Stimulated activated CD4-positive, alpha-beta T cell treated with anti-CD3 and anti-CD28 coated beads, Interleukin-4, amount 100 ng/mL, for 4 hours (primary cell): ENCODE results near the gene PHOSPHO1.
"Not testable (repeated sequence)": the region's sequence is repeated elsewhere in the genome, so short reads cannot be mapped to it uniquely, and the experiment has no call there.

ENCODE experiments used
- DNase-seq, 2 experiments: peaks; one replicate each; pipeline ENCODE4 v3.0.0-alpha.2; 2020

Gene PHOSPHO1

GRCh38 chr17:49230636-49231562 lies at the start of gene PHOSPHO1:
TSS of gene PHOSPHO1 (minus strand) at chr17:49230787. CDS start at chr17:49226691, 4,096 bp downstream.
- peak; percentile 81 to 82 for DNase-seq

DNA sequence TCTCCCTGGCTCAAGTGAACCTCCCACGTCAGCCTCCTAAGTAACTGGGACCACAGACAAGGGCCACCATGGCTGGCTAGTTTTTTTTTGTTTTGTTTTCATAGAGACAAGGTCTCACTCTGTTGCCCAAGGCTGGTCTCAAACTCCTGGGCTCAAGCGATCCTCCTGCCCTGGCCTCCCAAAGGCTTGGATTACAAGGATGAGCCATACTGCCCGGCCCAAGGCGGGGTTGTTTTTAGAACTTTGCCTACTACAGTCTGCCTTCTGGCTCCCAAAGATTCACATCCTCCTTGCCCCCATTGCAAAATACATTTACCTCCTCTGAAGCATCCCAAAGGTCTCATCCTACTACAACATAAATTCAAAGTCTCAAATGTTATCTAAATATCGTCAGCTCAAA lies 49.5 kb upstream of the PHOSPHO1 start:
- DNase-seq: no peak

DNA sequence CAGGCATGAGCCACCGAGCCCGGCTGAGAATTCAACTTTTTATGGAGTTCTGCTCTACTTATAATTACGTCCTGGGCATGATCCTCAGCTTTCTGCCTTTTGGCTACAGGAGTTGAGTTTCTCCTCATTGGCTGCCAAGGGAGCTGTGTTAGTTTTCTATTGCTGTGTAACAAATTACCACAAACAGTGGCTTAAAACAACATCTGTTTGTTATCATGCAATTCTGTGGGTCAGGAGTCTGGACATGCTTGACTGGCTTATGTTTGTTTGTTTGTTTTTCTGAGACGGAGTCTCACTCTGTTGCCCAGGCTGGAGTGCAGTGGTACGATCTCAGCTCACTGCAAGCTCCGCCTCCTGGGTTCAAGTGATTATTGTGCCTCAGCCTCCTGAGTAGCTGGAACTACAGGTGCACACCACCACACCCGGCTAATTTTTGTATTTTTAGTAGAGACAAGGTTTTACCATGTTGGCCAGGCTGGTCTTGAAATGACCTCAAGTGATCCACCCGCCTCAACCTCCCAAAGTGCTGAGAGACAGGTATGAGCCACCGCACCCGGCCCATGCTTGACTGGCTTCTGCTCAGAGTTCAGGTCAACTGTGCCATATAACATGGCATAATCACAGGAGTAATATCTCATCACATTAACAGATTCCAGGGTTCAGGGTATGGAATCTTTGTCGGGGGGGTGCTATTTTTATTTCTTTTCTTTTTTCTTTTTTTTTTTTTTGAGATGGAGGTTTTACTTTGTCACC lies 48.9 kb upstream of the PHOSPHO1 start:
- DNase-seq: not testable (repeated sequence)

- no peak for DNase-seq
Measured at GRCh38 chr17:49278076-49278475, 47.5 kb upstream of the PHOSPHO1 start.

GRCh38 chr17:49277638-49278037 lies 47.1 kb upstream of the PHOSPHO1 start:
- no peak for DNase-seq

- DNase-seq: not testable (repeated sequence)
Measured at GRCh38 chr17:49275981-49276380, 45.4 kb upstream of the PHOSPHO1 start.

DNA sequence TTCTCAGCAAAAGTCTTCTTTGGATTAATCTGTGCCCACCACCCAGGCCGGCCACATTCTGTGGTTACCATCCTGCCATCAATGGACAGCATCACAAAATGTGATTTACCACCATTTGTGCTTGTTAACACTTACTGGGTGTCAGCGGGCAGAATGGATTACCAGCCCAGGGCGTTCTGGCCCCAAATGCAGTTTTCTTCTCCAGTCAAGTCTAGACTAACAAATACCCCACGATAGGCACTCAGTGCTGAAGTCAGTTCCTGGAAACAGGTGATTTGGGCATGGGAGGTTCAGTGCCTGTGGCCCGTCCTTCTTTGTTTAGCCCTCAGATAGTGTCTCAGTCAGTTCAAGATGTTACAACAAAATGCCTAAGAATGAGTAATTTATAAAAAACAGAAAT lies 38.8 kb upstream of the PHOSPHO1 start:
- no peak for DNase-seq

- DNase-seq: no peak
Measured at GRCh38 chr17:49267912-49268311, 37.3 kb upstream of the PHOSPHO1 start.

- no peak for DNase-seq
Measured at GRCh38 chr17:49266233-49266632, 35.6 kb upstream of the PHOSPHO1 start.

DNA sequence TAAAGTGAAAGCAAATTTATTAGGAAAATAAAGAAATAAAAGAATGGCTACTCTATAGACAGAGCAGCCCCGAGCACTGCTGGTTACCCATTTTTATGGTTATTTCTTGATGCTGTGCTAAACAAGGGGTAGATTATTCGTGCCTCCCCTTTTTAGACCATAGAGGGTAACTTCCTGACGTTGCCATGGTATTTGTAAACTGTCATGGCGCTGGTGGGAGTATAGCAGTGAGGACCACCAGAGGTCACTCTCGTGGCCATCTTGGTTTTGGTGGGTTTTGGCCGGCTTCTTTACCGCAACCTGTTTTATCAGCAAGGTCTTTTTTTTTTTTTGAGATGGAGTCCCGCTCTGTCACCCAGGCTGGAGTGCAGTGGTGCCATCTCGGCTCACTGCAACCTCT lies 31.0 kb upstream of the PHOSPHO1 start:
- not testable (repeated sequence) for DNase-seq

DNA sequence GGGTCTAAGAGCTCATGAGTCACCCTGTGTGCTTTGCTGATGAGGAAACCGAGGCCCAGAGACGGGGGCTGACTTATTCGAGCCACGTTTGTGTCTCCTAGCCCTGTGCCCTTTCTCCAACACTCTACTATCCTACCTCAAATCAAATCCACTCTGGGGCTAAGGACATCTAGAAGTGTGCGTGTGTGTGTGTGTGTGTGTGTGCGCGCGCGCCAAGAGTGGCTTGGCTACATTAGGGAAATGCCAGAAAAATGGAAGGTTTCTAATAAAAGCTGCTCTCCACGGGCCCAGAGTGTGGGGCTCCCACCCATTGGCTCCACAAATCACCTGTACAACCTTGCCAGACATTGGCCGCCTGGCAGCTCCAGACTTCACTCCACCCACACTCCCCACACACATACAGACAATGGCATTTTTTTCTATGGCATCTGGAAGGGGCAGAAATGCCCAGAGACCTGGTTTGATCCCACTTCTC lies 30.3 kb upstream of the PHOSPHO1 start:
- DNase-seq: peak in 1 of 2 experiments; percentile 56

DNA sequence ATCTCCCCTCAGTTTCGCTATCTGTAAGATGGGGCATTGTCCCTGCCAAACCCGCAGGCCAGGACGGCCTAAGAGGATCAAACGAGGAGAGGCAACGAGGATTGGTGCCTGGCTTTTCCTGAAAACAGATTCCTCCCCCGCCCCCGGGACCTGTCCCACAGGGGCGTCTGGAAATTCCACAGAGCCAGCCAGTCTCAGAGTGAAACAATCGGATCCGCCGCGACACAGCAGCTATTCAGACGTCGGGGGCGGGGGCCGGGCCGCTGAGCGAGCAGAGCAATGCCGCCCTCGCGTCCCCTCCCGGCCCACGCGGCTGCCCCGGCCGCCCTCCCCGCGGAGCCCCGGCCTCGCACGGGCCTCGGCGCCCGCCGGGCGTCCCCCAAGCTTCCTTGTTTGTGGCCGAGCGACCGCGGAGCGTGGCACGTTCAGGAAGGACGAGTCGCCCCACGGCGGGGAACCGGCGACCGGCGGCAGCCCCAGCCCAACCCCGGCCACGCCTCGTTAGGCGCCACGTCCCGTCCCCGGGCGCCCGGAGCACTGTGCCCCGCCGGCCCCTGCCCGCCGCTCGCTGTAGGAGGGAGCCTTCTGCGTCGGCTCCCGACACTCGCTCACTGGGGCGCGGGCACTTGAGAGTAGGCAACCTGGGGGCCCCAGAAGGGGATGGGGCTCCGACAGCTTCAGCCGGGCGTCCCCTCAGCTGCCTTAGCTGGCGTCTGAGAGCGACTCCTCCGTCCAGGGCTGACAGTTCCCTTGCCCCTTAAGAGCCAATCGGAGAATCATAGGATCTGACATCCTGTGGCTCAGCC lies 29.6 kb upstream of the PHOSPHO1 start:
- DNase-seq: peak; percentile 59 to 66

GRCh38 chr17:49259663-49260010 lies 29.1 kb upstream of the PHOSPHO1 start:
- no peak for DNase-seq

DNA sequence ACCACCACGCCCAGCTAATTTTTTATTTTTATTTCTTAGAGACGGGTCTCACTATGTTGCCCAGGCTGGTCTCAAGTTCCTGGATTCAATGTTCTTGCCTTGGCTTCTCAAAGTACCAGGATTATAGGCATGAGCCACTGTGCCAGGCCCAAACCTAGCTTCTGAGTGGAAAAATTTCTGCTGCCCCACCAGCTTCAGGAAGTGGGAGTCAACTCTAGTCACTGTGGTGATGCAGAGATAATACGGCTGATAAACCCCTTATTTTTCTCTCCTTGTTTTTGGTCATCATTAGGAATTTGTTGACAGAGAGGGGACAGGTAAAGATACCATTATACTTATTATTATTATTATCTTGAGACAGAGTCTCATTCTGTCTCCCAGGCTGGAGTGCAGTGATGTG lies 27.8 kb upstream of the PHOSPHO1 start:
- DNase-seq: no peak

DNA sequence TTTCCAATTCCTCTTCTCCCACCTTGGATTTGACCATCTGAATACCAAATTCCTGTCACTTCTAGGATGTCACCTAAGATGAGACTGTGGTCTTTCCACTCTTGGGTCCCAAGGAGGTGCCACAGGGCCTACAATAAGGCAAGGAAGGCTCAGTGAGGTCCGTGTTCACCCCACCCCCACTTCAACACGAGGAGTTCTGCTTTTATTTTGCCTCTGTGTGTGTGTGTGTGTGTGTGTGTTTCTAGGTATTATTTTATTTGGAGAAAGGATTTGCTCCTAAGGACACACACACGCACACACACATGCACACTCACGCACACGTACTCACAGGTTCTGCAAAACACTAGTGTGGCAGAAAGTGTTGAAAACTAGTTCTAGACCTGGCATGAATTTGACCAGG lies 24.5 kb upstream of the PHOSPHO1 start:
- no peak for DNase-seq

DNA sequence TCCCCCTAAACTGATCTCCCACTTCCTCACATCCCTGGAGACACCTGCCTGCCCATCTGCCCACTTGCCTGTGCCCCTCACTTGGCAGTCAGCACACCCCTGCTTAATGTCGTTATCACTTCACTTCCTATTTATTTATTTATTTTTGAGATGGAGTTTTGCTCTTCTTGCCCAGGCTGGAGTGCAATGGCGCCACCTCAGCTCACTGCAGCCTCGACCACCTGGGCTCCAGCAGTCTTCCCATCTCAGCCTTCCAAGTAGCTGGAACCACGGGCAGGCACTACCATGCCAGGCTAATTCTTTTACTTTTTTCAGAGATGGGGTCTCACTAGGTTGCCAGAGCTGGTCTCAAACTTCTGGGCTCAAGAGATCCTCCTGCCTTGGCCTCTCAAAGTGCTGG lies 23.5 kb upstream of the PHOSPHO1 start:
- DNase-seq: no peak

DNA sequence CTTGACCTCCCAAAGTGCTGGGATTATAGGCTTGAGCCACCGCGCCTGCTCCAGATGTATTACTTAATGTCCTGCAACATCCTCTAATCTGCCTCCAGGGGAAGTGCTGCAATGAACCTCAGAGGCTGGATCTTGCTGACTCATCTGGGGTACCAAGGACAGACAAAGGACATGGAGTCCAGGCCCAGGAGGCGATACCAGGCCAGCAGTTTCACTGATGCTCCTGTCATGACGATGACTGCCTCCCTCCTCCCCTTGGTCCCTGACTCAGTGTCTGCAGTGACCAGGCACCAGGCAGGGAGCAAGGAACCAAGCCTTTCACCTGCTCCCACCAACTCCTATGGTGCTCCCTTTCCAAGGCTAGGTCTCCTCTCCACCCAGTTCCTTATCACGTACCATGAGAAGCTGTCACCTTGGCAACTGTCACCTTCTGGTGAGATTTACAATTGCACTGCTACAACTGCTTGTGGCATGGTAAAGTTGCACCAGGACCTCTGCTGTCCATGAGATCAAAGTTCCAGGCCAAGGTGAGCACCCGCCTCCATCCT lies 21.6 kb upstream of the PHOSPHO1 start:
- no peak for DNase-seq

DNA sequence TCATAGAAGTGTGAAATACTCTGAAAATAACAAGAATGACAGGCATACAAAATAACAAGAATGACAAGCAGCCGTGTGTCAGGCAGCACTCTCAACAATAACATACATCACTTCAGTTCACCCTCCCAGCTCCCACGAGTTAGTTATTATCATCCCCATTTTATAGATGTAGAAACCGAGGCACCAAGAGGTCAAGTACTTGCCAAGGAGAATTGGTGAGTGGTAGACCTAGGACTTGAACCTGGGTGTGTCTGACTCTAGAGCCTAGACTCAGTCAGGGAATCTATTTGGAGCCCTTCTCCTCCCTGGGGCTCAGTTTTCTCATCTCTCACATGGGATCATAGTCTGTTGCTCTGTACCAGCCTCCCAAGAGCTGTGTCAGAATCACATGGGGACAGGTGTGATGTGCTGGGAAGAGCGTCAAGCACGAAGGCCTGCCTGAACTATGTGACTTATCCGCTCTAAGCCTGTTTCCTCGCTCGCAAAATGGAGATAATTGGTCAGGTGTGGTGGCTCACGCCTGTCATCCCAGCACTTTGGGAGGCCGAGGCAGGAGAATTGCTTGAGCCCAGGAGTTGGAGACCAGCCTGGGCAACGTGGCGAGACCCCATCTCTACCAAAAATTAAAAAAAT lies 19.4 kb upstream of the PHOSPHO1 start:
- DNase-seq: no peak

DNA sequence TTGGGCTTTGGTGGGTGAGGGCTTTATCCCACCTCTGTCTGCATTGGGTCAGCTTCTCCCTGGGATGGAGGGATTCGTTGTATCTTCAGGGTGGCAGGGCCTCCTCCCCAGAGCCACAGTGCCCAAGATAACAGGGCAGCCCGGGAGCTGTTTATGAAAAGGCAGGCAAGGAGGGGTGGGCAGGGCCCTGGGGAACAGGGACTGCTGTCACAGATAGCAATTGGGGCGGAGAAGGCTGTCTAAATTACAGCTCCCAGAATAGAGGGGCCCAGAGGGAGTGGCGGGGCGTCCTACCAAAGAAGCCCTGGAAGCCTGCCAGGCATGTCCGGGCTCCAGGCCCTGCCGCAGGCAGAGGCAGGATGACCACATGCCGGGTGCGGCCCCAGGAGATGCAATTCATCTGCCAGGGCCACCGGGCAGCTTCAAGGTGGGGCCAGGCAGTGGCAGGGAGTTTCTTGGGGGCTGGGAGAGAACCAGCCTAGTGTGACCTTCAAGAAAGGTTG lies 18.8 kb upstream of the PHOSPHO1 start:
- DNase-seq: no peak

DNA sequence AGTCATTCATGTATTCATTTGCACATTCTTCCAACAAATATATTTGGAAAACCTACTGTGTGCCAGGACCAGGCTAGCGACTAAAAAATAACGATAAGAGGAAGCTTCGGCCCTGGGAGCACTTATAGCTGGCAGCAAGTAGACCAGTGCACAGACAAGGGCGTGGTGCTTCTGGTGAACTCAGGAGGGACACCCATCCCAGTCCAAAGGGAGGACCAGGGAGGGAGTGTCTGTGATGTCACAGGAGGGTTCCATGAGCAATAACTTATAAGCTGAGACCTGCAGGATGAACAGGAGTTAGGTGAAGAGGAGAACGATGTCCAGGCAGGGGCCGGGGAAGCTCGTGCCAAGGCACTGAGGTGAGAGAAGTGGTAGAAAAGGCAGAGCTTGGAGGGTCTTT lies 17.4 kb upstream of the PHOSPHO1 start:
- DNase-seq: no peak

GRCh38 chr17:49244839-49245238 lies 14.3 kb upstream of the PHOSPHO1 start:
- no peak for DNase-seq

GRCh38 chr17:49242813-49243212 lies 12.2 kb upstream of the PHOSPHO1 start:
- no peak for DNase-seq
